HCT116 (cell line): ENCODE data around the gene RCOR1. TPM values are rescaled to one million over a fixed set of nuclear protein-coding genes. Genes with fewer than 3 reads are reported as not detected.

Experiments used
- ATAC-seq: fragments of 200-7000 bp; cut with Tn5 transposase; 2 replicates; pipeline ENCODE4 v1.9.1; 2020; ENCODE audit warnings: mild to moderate bottlenecking, moderate library complexity
- BruUV-seq: library from RNA; stranded (reverse); fragments of 400-500 nt; replicated peaks from 2 replicates; lab custom pipeline; 2021; lab: Mats Ljungman, UMichigan
- CTCF ChIA-PET: fragments of 300-600 bp; sonication (Branson Sonifier 250); formaldehyde crosslinking; loops from one replicate; lab custom pipeline; 2021; ENCODE audit warnings: antibody characterized with exemption; lab: Charles Lee
- POLR2A ChIA-PET: fragments of 300-600, 350-600 bp; sonication (Branson Sonifier 250); formaldehyde crosslinking; loops from one replicate; lab custom pipeline; 2021; ENCODE audit warnings: antibody characterized with exemption; lab: Charles Lee
- RAD21 ChIA-PET, 2 experiments: fragments of 300-600 bp; sonication (Branson Sonifier 250); formaldehyde crosslinking; loops; one replicate each; lab custom pipeline; 2023; ENCODE audit warnings: low total read pairs in 2 of 2; ENCODE audit not compliant: uncharacterized antibody in 2 of 2, unreplicated experiment in 2 of 2, low non-redundant PET in 1 of 2; lab: Charles Lee
- DNase-seq: peaks from one replicate; pipeline ENCODE4 v3.0.0-alpha.2; 2010; ENCODE audit warnings: low read depth, low spot score
- H2AFZ ChIP-seq: fragments of 200-600 bp; shearing (Covaris generic), sonication (generic); 2 replicates; pipeline ENCODE4 v1.6.1; 2017; ENCODE audit warnings: low read depth, mixed run types, mixed read lengths, antibody characterized with exemption, low read length; ENCODE audit not compliant: poor library complexity, severe bottlenecking
- H3K27ac ChIP-seq: 2 replicates; pipeline ENCODE4 v1.5.1; 2012; ENCODE audit warnings: low read depth, low read length
- H3K27me3 ChIP-seq: fragments of 200-600 bp; sonication (generic); 2 replicates; pipeline ENCODE4 v1.6.1; 2016; ENCODE audit warnings: mixed run types, low read length, mixed read lengths; ENCODE audit not compliant: insufficient read depth
- H3K36me3 ChIP-seq, 2 experiments: fragments of 200-500 bp in 1 of 2; fragments of 200-600 bp in 1 of 2; sonication (Bioruptor generic) in 1 of 2; sonication (generic) in 1 of 2; 2 replicates each; pipeline versions ENCODE4 v1.5.1 to v1.6.1; 2014 to 2016; ENCODE audit warnings: low read length in 2 of 2, inconsistent platforms in 1 of 2, mixed read lengths in 1 of 2, mixed run types in 1 of 2; ENCODE audit not compliant: insufficient read depth in 2 of 2, control insufficient read depth in 1 of 2
- H3K4me1 ChIP-seq, 2 experiments: fragments of 200-600 bp in 1 of 2; sonication (generic) in 1 of 2; 2 replicates each; pipeline versions ENCODE4 v1.5.1 to v1.6.1; 2012 to 2017; ENCODE audit warnings: low read length in 2 of 2, inconsistent platforms in 1 of 2, mild to moderate bottlenecking in 1 of 2, mixed read lengths in 1 of 2, mixed run types in 1 of 2, moderate library complexity in 1 of 2; ENCODE audit not compliant: insufficient read depth in 2 of 2, control insufficient read depth in 1 of 2
- H3K4me2 ChIP-seq: fragments of 200-600 bp; sonication (generic); 2 replicates; pipeline ENCODE4 v1.6.1; 2017; ENCODE audit warnings: mixed run types, low read length, mixed read lengths
- H3K4me3 ChIP-seq, 2 experiments: fragments of 200-600 bp in 1 of 2; sonication (generic) in 1 of 2; replicated peaks in 1 of 2; 2 replicates each; pipeline ENCODE4 v1.5.1; 2011 to 2016; ENCODE audit warnings: low read length in 2 of 2, control low read depth in 1 of 2, low read depth in 1 of 2, mild to moderate bottlenecking in 1 of 2, mixed read lengths in 1 of 2, mixed run types in 1 of 2
- H3K79me2 ChIP-seq: fragments of 200-600 bp; sonication (generic); 2 replicates; pipeline ENCODE4 v1.6.1; 2017; ENCODE audit warnings: mild to moderate bottlenecking, mixed run types, low read length, moderate library complexity, mixed read lengths; ENCODE audit not compliant: insufficient read depth
- H3K9ac ChIP-seq: fragments of 200-600 bp; sonication (generic); 2 replicates; pipeline ENCODE4 v1.6.1; 2016; ENCODE audit warnings: low read length, mixed read lengths
- H3K9me2 ChIP-seq: fragments of 200-600 bp; sonication (generic), shearing (Covaris generic); 2 replicates; pipeline ENCODE4 v1.6.1; 2017; ENCODE audit warnings: mixed run types, mild to moderate bottlenecking, moderate library complexity; ENCODE audit not compliant: insufficient read depth
- H3K9me3 ChIP-seq, 2 experiments: fragments of 200-500 bp in 1 of 2; fragments of 200-600 bp in 1 of 2; sonication (Bioruptor generic) in 1 of 2; sonication (generic) in 1 of 2; 2 replicates each; pipeline ENCODE4 v1.6.1; 2014 to 2017; ENCODE audit warnings: low read length in 2 of 2, mixed read lengths in 2 of 2, inconsistent platforms in 1 of 2, low read depth in 1 of 2, mild to moderate bottlenecking in 1 of 2, mixed run types in 1 of 2, moderate library complexity in 1 of 2; ENCODE audit not compliant: control insufficient read depth in 1 of 2, insufficient read depth in 1 of 2
- H4K20me1 ChIP-seq: fragments of 200-600 bp; sonication (generic), shearing (Covaris generic); 2 replicates; pipeline ENCODE4 v1.6.1; 2017; ENCODE audit warnings: mixed run types, mild to moderate bottlenecking, moderate library complexity; ENCODE audit not compliant: insufficient read depth
- CBX3 ChIP-seq: IDR thresholded peaks from 2 replicates; pipeline ENCODE4 v1.6.1; 2012; ENCODE audit warnings: low read depth
- CTCF ChIP-seq, 3 experiments: fragments of 200-600 bp in 1 of 3; sonication (generic) in 1 of 3; IDR thresholded peaks in 2 of 3; conservative IDR thresholded peaks in 1 of 3; 2 replicates each; pipeline ENCODE4 v1.5.1; 2012 to 2017; ENCODE audit warnings: low read depth in 2 of 3, low read length in 2 of 3, antibody characterized with exemption in 1 of 3, borderline replicate concordance in 1 of 3, control low read depth in 1 of 3, mild to moderate bottlenecking in 1 of 3, mixed read lengths in 1 of 3, mixed run types in 1 of 3, moderate library complexity in 1 of 3; ENCODE audit not compliant: insufficient read depth in 1 of 3
- ELF1 ChIP-seq: IDR thresholded peaks from 2 replicates; pipeline ENCODE4 v1.6.1; 2012; ENCODE audit warnings: low read depth, borderline replicate concordance
- EZH2 ChIP-seq: fragments of 200-600 bp; sonication (generic); IDR thresholded peaks from 2 replicates; pipeline ENCODE4 v1.6.1; 2017; ENCODE audit warnings: antibody characterized with exemption, mixed run types
- FOSL1 ChIP-seq: IDR thresholded peaks from 2 replicates; pipeline ENCODE4 v1.6.1; 2012; ENCODE audit warnings: low read depth
- JUND ChIP-seq: IDR thresholded peaks from 2 replicates; pipeline ENCODE4 v1.6.1; 2012
- POLR2A ChIP-seq: IDR thresholded peaks from 2 replicates; pipeline ENCODE4 v1.7.0; 2011; ENCODE audit warnings: borderline replicate concordance; ENCODE audit not compliant: insufficient read depth, insufficient read length; ENCODE audit errors: extremely low read depth
- SIN3A ChIP-seq: IDR thresholded peaks from 2 replicates; pipeline ENCODE4 v1.6.1; 2012; ENCODE audit warnings: low read depth
- SRF ChIP-seq: IDR thresholded peaks from 2 replicates; pipeline ENCODE4 v1.6.1; 2012; ENCODE audit warnings: low read depth
- ZFX ChIP-seq: fragments of 450-650 bp; IDR thresholded peaks from 2 replicates; pipeline ENCODE4 v1.6.1; 2017
- ZNF274 ChIP-seq: fragments of 200-500 bp; sonication (Bioruptor generic); IDR thresholded peaks from 2 replicates; pipeline ENCODE4 v1.6.1; 2014; ENCODE audit warnings: mild to moderate bottlenecking, low read depth, low read length, inconsistent platforms
- intact Hi-C: fragments of 100-400 bp; cut with micrococcal nuclease; formaldehyde crosslinking; loops from 2 replicates; pipeline ENCODE4 v1.10.0; 2022
- total RNA-seq: library from RNA; stranded (reverse); gene quantifications from one replicate; pipeline ENCODE4 v1.2.1, GENCODE V29; 2021; ENCODE audit not compliant: unreplicated experiment

RCOR1 gene
- total RNA-seq, 1 experiment from 2014 or later, result 30.7 TPM

DNA sequence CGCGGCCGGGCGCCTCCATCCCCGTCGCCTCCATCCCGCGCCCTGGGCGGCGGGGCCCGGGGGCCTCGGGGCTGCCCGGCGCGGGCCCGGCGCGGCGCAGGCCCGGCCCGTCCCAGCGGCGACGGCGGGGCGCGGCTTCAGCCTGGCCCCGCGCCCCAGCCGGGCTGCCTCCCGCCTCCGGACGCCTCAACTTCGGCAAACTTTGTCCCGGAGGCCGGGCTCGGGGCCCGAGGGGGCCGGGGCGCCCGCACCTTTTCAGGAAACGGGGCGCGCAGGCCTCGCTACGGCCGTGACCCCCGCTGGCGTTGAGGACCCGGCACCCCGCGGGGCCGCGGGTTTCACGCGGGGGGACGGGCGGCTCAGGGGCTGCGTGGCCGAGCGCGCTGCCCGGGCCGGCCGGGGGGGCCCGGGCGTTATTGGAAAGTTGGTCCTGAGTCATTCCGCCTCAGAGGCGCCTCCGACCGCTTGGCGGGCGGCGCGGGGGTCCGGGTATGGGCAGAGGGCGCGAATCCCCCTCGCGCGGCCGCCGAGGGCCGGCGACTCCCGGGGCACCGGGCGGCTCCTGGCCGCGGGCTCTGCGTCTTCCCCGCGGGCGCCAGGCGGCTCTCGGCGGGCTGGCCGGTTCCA, 185.4 kb downstream of the RCOR1 start:
- no TSS peak for BruUV-seq

DNA sequence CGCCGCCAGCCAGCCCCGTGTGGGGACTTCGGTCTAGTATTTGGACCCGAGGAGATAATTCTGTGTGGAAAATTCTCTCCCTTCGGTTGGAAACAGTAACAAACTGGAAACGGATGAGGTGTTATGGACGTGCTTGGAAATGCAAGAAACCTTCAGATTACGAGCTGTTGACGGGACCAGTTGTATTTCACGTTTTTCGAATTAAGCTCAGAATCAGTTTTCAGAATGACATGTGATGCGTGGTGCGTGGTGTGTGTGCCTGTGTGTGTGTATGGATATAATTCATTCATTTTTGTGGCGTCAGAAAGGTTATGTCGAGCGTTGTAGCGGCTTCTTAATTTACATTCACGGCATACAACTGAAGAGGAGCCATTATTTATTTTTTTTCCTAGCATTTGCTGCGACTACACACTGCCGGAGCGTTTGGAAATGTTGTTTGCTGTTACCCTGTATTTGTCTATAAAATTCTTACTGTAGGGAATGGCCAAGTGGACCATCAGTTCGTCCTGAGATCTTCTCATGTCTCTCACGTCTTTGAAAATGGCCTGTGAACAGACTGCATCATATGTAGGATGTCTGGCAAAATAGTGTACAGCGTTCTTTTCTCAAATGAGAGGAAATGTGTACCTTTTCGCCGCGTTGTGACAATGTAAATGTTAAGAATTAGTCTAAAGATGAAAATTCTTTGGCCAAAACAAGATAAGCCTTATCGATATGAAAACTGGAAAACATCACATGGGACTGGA, 186.1 kb downstream of the RCOR1 start:
- no peaks in the 10 kb centered on the region for H3K9me3 ChIP-seq
- TF ChIP-seq POLR2A (no peak), SRF (no peak), EZH2 (no peak), ZNF274 (no peak), CBX3 (no peak), JUND (no peak), CTCF (IDR thresholded peaks at IDR 0.05 in 2 of 3, conservative IDR thresholded peaks at IDR 0.05 in 1 of 3; ENCODE audit: borderline replicate concordance in 1 of 3, insufficient read depth in 1 of 3, low read depth in 2 of 3, low read length in 2 of 3) (no peak), ELF1 (no peak), FOSL1 (no peak)
- no peaks in the 10 kb centered on the region for H3K36me3 ChIP-seq
- H4K20me1 ChIP-seq, result no peaks in the 10 kb centered on the region
- H3K27ac ChIP-seq, result peak overlapping the region; percentile 93
- peak overlapping the region; percentile 48 to 78 for H3K4me3 ChIP-seq
- no peak for ATAC-seq
- no peak for DNase-seq
- BruUV-seq, result TSS peak; percentile 61
- ChIA-PET CTCF (no interaction called here), POLR2A (no interaction called here), RAD21 (no interaction called here)
- peak overlapping the region; percentile 93 for H3K9ac ChIP-seq
- H3K4me2 ChIP-seq, result peak overlapping the region; percentile 82
- no peaks in the 10 kb centered on the region for H3K9me2 ChIP-seq
- H2AFZ ChIP-seq, result no peak overlapping the region
- H3K4me1 ChIP-seq, result peaks cover 20 to 45% of the 10 kb centered on the region in 2 experiments
- intact Hi-C loops, result loop anchor here (10.0 kb wide), 1 partner anchor 254 kb away; no protein-coding TSS in a partner anchor
- no peaks in the 10 kb centered on the region for H3K27me3 ChIP-seq
- peaks cover 56% of the 10 kb centered on the region for H3K79me2 ChIP-seq

More for the DNA sequence above, 185.4 kb downstream of the RCOR1 start:
- Histone ChIP-seq H3K4me3 (peak overlapping the region; percentile 48 to 78), H3K9me2 (no peaks in the 10 kb centered on the region), H3K36me3 (no peaks in the 10 kb centered on the region), H3K4me1 (peaks cover 20 to 41% of the 10 kb centered on the region in 2 experiments), H3K9ac (peak overlapping the region; percentile 93), H3K9me3 (no peaks in the 10 kb centered on the region), H2AFZ (no peak overlapping the region), H3K27ac (peak overlapping the region; percentile 93), H3K27me3 (no peaks in the 10 kb centered on the region), H3K4me2 (peak overlapping the region; percentile 82), H3K79me2 (peaks cover 49% of the 10 kb centered on the region), H4K20me1 (no peaks in the 10 kb centered on the region)
- ATAC-seq, result peak; percentile 37
- ChIA-PET RAD21 (no interaction called here), CTCF (no interaction called here), POLR2A (no interaction called here)
- DNase-seq, result no peak
- TF ChIP-seq SIN3A (no peak), ZFX (peak; percentile 88)
- intact Hi-C loops, result loop anchor here (2.0 to 10.0 kb wide), 2 partner anchors 29 to 253 kb away; no protein-coding TSS in a partner anchor
